B cell (primary cell): ENCODE data around the gene PAX3.

Source experiments
- EZH2 ChIP-seq: IDR thresholded peaks from 2 replicates; pipeline ENCODE4 v1.6.1; 2012; ENCODE audit warnings: borderline replicate concordance, low read depth, mild to moderate bottlenecking, moderate library complexity, low read length; ENCODE audit not compliant: insufficient read depth, poor library complexity, severe bottlenecking
- TF ChIP-seq, protein P1 (sequence below): fragments of 200-600 bp; IDR thresholded peaks from one replicate; pipeline ENCODE4 v1.8.0; 2022; ENCODE audit warnings: antibody characterized with exemption, mild to moderate bottlenecking

DNA sequence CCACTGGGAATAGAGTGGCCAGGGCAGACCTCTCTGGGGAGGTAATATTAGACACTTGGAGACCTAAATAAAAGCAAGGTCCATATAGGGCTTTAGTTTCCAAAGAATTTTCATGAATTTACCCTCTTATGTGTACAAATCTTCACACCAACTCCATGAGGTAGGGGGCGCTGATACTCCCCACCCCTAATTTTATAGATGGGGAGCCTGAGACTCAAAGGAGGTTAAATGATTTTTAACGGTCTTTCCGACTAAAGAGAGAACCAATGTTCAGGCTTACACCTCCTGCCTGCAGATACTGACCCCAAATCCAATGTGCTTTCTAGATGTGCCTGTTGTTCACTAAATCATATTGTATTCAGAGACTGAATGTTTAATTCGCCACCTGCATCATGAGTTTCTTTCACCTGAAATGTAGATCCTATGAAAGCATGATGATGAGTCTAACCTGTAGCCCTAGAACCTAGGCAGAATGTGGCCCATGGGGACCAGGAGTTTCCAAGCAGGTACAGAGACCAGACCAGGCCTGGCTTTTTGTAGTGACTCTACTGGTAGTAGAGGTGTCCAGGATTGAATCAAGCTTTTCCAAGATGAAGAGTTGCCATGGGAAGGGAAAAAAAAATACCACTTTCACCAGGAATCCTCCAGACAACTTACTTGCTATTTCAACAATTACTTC is 16.8 kb upstream of the PAX3 start:
- TF ChIP-seq, protein P1, sequence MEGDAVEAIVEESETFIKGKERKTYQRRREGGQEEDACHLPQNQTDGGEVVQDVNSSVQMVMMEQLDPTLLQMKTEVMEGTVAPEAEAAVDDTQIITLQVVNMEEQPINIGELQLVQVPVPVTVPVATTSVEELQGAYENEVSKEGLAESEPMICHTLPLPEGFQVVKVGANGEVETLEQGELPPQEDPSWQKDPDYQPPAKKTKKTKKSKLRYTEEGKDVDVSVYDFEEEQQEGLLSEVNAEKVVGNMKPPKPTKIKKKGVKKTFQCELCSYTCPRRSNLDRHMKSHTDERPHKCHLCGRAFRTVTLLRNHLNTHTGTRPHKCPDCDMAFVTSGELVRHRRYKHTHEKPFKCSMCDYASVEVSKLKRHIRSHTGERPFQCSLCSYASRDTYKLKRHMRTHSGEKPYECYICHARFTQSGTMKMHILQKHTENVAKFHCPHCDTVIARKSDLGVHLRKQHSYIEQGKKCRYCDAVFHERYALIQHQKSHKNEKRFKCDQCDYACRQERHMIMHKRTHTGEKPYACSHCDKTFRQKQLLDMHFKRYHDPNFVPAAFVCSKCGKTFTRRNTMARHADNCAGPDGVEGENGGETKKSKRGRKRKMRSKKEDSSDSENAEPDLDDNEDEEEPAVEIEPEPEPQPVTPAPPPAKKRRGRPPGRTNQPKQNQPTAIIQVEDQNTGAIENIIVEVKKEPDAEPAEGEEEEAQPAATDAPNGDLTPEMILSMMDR = no peak
- no peak for TF ChIP-seq EZH2
